ENCODE measurements around the gene ARHGEF1. TPM values are rescaled to one million over a fixed set of nuclear protein-coding genes. Genes with fewer than 3 reads are reported as not detected.
"Not testable (repeated sequence)": the region's sequence is repeated elsewhere in the genome, so short reads cannot be mapped to it uniquely, and the experiment has no call there.

The ARHGEF1 gene
- total RNA-seq, 1 experiment from 2014 or later, result 43.6 TPM

GRCh38 chr19:41913538-41914423 lies 30.8 kb downstream of the ARHGEF1 start:
- in situ Hi-C loops (cut with HindIII; ENCODE audit: low sequenced_read_pairs), result no loop called here

GRCh38 chr19:41914424-41914834 lies 31.4 kb downstream of the ARHGEF1 start:
- DNase-seq (ENCODE audit: low spot score); in situ Hi-C loops (cut with HindIII; ENCODE audit: low sequenced_read_pairs): not testable (repeated sequence)

More at GRCh38 chr19:41913538-41914423, 30.8 kb downstream of the ARHGEF1 start:
- no peak for DNase-seq (ENCODE audit: low spot score)

DNA sequence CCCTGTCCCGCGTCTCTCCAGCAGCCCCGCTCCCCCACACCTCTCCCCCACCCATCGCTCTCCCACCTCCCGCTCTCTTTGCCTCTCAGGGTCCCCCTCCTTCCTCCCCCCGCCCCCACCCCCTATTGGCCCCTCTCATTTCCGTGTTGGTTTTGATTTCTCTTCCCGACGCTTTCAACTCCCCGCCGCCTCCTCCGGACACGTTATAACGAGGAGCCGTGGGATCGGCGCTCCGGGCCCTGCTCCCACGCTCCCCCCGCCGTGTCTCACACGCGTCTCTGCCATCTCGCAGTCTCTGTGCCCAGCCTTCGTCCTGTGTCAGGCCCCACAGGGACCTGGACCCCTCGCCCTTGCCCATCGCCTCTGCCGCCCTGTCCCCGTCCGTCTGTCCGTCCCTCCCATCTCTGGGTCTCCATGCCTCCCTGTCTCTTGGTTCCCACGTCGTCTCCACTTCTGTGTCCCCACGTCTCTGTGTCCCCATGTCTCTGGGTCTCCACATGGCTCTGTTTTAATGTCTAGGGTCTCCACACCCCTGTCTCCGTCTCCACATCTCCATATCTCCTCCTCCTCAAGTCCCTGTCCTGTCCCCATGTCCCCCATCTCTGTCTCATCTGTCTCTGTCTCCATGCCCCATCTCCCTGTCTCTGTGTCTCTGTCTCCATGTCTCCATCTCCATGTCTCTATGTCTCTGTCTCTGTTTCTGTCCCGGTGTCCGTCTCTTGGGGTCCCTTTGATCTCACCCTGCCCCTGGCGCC lies 32.2 kb downstream of the ARHGEF1 start:
- DNase-seq (ENCODE audit: low spot score), result no peak
- in situ Hi-C loops (cut with HindIII; ENCODE audit: low sequenced_read_pairs), result no loop called here

- no peak for DNase-seq (ENCODE audit: low spot score)
- in situ Hi-C loops (cut with HindIII; ENCODE audit: low sequenced_read_pairs), result no loop called here
These were observed 32.9 kb downstream of the ARHGEF1 start for GRCh38 chr19:41915776-41916414.

DNA sequence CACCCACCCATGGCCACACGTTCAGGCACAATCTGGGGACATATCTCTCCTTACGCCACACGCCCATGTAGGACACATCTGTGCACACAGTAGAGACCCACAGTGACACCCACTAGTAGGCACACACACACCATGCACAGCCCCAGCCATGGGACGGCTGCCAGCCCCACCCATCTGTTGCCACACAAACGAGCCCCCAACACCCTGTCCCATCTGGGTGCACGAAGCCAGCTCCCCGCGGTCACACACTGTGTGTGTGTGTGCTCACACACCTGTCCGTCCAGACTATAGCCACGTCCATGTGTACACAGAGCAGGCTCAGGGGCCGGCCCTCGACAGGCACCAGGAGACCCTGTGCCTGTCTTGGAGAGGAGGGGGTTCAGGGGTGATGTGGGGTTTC lies 34.7 kb downstream of the ARHGEF1 start:
- in situ Hi-C loops (cut with HindIII; ENCODE audit: low sequenced_read_pairs), result no loop called here

DNA sequence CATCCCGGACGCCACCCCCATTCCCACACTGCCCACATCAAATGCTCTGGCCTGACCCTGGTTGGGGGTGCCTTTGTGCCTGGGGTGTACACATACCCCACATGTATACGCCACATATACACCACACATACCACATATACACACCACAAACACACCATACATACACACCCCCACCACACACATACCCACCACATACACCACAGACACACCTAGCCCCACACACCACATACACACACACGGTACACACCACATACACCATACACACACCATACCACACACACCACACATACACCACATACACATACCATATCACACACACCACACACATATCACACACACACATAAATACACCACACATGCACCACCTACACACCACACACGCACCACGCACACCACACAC lies 35.1 kb downstream of the ARHGEF1 start:
- no peak for DNase-seq (ENCODE audit: low spot score)
- in situ Hi-C loops (cut with HindIII; ENCODE audit: low sequenced_read_pairs), result no loop called here

More for the DNA sequence above, 34.7 kb downstream of the ARHGEF1 start:
- no peak for DNase-seq (ENCODE audit: low spot score)

DNA sequence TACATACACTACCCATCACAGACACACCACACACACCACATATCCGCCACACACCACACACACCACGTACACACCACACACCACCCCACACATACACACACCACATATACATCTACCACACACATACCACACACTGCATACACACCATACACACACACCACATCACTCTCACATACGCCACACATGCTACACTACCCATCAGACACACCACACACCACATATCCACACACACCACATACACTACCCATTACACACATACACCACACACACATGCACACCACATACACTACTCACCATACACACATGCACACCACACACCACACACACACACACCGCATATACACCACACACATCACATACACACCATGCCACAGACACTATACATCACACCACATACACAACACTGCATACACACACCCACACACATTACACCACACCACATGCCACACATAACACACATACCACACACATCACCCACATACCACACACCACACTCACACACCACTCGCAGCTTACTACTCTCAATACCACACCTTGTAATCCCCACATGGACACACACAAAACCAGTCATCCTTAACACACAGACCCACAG lies 35.8 kb downstream of the ARHGEF1 start:
- in situ Hi-C loops (cut with HindIII; ENCODE audit: low sequenced_read_pairs), result no loop called here
- no peak for DNase-seq (ENCODE audit: low spot score)

DNA sequence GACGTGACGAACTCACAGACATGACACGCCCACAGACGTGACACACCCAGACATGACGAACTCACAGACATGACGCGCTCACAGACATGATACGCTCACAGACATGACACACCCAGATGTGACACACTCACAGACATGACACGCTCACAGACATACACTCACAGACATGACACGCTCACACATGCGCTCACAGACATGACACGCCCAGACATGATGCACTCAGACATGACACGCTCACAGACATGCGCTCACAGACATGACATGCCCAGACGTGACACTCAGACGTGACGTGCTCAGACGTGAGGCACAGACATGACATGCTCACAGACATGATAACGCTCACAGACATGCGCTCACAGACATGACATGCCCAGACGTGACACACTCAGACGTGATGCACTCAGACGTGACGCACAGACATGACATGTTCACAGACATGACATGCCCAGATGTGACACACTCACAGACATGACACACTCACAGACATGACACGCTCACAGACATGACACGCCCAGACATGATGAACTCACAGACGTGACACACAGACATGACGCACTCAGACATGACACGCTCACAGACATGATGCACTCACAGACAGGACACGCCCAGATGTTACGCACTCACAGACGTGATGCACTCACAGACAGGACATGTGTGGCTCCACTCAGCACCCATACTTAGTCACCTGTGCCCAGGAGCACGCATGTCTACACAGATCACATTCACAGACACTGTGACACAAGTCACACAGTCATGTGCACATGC lies 37.1 kb downstream of the ARHGEF1 start:
- no peak for DNase-seq (ENCODE audit: low spot score)
- in situ Hi-C loops (cut with HindIII; ENCODE audit: low sequenced_read_pairs), result no loop called here

DNA sequence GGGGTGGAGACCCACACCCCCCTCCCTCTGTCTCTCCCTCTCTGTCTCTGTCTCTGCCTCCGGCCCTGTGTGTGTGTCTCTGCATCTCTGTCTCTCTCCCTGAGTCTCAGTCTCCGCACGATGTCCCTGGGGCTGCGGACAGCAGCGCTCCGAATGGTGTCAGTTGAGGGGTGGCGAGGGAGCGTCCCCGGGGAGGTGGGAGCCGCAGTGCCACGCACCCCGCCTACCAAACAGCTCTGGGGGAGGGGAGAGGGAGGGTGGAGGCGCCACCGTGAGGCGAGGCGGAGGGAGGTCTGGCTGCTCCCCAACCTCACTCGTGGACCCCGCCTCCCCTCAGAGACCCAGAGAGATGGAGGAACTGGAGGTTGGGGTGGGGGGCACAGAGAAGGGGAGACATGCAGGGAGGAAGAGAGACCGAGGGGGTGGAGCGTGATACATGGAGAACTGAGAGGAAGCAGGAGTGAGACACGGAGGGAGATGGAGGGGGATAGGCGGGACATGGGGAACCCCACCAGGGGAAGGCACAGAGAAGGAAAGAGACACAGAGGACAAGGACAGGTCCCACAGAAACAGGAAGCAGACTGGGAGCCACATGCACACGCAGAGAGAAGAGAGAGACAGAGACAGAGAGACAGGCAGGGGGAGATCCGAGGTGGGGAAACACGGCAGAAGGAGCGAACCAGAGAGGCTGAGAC lies 38.0 kb downstream of the ARHGEF1 start:
- in situ Hi-C loops (cut with HindIII; ENCODE audit: low sequenced_read_pairs), result no loop called here
- no peak for DNase-seq (ENCODE audit: low spot score)

DNA sequence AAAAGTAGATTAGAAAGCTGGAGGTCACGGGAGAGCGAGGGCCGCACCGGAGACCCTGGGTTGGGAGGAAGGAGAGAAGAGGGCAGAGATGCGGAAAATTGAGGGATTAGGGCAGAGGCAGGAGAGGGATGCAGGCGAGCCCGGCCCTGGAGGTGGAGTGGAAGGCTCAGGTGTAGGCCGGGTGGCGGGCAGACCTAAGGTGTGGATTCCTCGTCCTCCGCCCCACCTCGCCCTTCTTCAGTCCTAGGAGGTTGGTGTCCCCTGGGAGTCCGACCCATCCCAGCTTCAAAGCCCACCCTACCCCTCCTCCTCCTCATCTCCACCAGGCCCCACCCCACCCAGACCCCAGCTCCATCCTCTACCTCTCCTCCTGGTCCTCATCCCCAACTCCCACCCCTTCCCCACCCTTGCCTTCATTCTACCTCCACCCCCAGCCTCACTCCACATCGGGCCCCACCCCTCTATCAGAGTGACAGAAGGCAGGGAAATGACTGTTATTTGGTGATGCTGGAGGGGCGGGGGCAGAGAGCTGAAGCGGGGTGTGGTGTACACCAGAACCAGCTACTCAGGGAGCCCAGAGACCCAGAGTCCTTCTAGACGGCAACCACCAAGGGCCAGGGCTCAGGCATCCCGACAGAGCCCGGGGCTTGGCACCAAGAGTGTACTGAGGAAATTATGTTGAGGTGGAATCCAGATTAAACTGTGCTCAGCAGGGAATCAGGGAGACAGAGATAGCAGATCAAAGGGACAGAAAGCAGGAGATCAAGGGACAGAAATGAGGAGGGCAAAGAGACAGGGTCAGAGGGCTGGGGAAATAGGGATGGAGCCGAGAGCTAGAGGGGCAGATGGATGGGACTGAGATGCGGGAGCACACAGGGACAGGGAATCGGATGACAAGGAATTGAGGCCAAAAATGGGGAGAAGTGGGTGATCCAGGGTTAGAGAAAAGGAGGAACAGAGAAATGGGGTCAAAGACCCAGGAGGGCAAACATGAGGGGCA lies 38.9 kb downstream of the ARHGEF1 start:
- no peak for DNase-seq (ENCODE audit: low spot score)
- in situ Hi-C loops (cut with HindIII; ENCODE audit: low sequenced_read_pairs), result no loop called here

DNA sequence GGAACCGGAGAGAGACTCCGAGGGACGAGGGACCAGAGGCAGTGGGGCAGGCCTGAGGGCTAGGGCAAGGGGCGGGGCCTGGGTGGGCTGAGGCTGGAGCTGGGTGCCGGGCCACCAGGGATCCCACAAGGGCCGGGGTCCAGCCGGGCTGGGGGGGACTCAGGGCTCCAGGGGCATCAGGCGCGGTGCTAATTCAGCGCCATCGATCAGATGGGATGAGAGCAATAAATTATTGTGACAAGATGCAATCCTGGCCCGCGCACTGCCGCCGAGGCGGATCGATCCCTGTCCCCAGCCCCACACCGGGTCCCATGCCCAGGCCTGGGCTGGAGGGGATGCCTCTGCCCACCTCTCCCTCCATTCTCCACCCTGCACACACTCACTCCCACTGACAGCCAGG lies 39.6 kb downstream of the ARHGEF1 start:
- DNase-seq (ENCODE audit: low spot score), result no peak
- in situ Hi-C loops (cut with HindIII; ENCODE audit: low sequenced_read_pairs), result no loop called here

- DNase-seq (ENCODE audit: low spot score), result no peak
- in situ Hi-C loops (cut with HindIII; ENCODE audit: low sequenced_read_pairs), result no loop called here
These were observed 40.2 kb downstream of the ARHGEF1 start for GRCh38 chr19:41923045-41923788.

- DNase-seq (ENCODE audit: low spot score), result no peak
- in situ Hi-C loops (cut with HindIII; ENCODE audit: low sequenced_read_pairs), result no loop called here
These were observed 41.5 kb downstream of the ARHGEF1 start for GRCh38 chr19:41924151-41925145.

- in situ Hi-C loops (cut with HindIII; ENCODE audit: low sequenced_read_pairs), result no loop called here
- DNase-seq (ENCODE audit: low spot score), result no peak
These were observed 42.4 kb downstream of the ARHGEF1 start for GRCh38 chr19:41925208-41926003.
